ENCODE results near the gene FNDC1.
A peak's percentile ranks its signal among the peaks of the same experiment; 100 is the strongest.

Gene FNDC1

DNA sequence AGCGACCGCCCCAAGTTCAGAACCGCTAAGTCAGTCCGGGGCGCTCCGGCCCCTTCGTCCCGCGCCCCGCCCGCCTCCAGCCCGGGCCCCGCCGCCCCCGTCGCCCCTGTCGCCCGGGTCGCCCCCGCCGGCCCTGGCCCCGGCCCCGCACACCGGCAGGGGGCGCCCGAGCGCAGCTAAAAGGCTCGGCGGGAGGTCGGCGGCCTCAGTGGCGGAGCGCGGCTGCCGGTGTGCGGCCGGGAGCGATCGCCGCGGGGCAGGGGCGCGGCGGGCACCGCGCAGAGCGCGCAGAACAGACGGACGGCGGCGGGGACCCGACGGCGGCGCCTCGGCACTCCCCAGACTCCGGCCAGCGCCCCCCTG, at the start of gene FNDC1:
FNDC1 (plus strand) TSS at position 208 of the 363 bp plus-strand sequence. CDS start 197 bp downstream, outside the sequence.
- H3K36me3 ChIP-seq (ENCODE audit: control insufficient read depth, low read length): no peaks in the 10 kb centered on the region
- no peaks in the 10 kb centered on the region for H3K9me2 ChIP-seq (replicated peaks; ENCODE audit: control insufficient read depth, low read length)
- no peak for TF ChIP-seq EZH2phosphoT487 (IDR thresholded peaks at IDR 0.05; ENCODE audit: borderline replicate concordance, low read length)
- TF ChIP-seq, protein P1, sequence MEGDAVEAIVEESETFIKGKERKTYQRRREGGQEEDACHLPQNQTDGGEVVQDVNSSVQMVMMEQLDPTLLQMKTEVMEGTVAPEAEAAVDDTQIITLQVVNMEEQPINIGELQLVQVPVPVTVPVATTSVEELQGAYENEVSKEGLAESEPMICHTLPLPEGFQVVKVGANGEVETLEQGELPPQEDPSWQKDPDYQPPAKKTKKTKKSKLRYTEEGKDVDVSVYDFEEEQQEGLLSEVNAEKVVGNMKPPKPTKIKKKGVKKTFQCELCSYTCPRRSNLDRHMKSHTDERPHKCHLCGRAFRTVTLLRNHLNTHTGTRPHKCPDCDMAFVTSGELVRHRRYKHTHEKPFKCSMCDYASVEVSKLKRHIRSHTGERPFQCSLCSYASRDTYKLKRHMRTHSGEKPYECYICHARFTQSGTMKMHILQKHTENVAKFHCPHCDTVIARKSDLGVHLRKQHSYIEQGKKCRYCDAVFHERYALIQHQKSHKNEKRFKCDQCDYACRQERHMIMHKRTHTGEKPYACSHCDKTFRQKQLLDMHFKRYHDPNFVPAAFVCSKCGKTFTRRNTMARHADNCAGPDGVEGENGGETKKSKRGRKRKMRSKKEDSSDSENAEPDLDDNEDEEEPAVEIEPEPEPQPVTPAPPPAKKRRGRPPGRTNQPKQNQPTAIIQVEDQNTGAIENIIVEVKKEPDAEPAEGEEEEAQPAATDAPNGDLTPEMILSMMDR (IDR thresholded peaks at IDR 0.05; ENCODE audit: low read depth, low read length, poor library complexity, severe bottlenecking): no peak
- peaks cover 68% of the 10 kb centered on the region for H3K27me3 ChIP-seq (ENCODE audit: control insufficient read depth, low read length)
- H3K27ac ChIP-seq (ENCODE audit: low read depth, low read length): no peak within 1 kb of the TSS
- peaks cover 13% of the 10 kb centered on the region for H3K4me1 ChIP-seq (ENCODE audit: control insufficient read depth, low read length)
- H4K20me1 ChIP-seq (ENCODE audit: control insufficient read depth, insufficient read depth, low read depth, low read length): no peaks in the 10 kb centered on the region
- H3K4me3 ChIP-seq (ENCODE audit: low read length): peak within 1 kb of the TSS; percentile 65
- peak within 1 kb of the TSS; percentile 61 for H3K4me2 ChIP-seq (ENCODE audit: low read length)
- H3K79me2 ChIP-seq (ENCODE audit: control insufficient read depth, low read length): no peaks in the 10 kb centered on the region
- H3F3A ChIP-seq (ENCODE audit: control insufficient read depth, insufficient read depth): peaks cover 4% of the 10 kb centered on the region; the same call in 1 of the 2 replicates
- H3K9me3 ChIP-seq (ENCODE audit: control insufficient read depth, insufficient read depth, low read length): no peaks in the 10 kb centered on the region

DNA sequence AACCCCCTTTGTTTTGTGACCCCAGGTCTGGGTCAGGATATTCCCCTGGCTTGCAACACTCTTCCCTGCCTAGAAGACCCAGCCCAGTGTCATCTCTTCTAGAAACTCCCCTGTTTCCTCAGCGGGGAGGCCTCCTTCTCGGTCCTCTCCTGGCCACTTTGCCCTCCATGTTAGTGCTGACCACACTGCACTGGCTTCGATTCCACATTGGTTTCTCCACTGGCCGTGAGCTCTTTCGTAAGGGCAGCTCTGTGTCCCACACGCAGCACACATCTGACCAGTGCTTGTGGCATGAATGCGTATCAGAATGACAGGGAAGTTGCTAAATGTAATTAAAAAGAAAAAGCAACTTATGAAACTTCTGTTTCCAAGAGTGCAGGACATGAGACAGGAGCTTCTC, 49.4 kb upstream of the FNDC1 start:
- TF ChIP-seq EZH2phosphoT487 (IDR thresholded peaks at IDR 0.05; ENCODE audit: borderline replicate concordance, low read length): no peak
- TF ChIP-seq, protein P1 (IDR thresholded peaks at IDR 0.05; ENCODE audit: low read depth, low read length, poor library complexity, severe bottlenecking): no peak
- Histone ChIP-seq H3K79me2 (ENCODE audit: control insufficient read depth, low read length) (peaks cover 7% of the 10 kb centered on the region), H3K4me3 (ENCODE audit: low read length) (no peak overlapping the region), H3K4me1 (ENCODE audit: control insufficient read depth, low read length) (peaks cover 98% of the 10 kb centered on the region), H3F3A (ENCODE audit: control insufficient read depth, insufficient read depth) (peaks cover 25% of the 10 kb centered on the region), H3K4me2 (ENCODE audit: low read length) (peak overlapping the region; percentile 89; the same call in 1 of the 2 replicates), H3K27me3 (ENCODE audit: control insufficient read depth, low read length) (no peaks in the 10 kb centered on the region), H3K36me3 (ENCODE audit: control insufficient read depth, low read length) (no peaks in the 10 kb centered on the region), H3K27ac (ENCODE audit: low read depth, low read length) (peak overlapping the region; percentile 90), H3K9me2 (replicated peaks; ENCODE audit: control insufficient read depth, low read length) (no peaks in the 10 kb centered on the region), H4K20me1 (ENCODE audit: control insufficient read depth, insufficient read depth, low read depth, low read length) (no peaks in the 10 kb centered on the region), H3K9me3 (ENCODE audit: control insufficient read depth, insufficient read depth, low read length) (no peaks in the 10 kb centered on the region)

DNA sequence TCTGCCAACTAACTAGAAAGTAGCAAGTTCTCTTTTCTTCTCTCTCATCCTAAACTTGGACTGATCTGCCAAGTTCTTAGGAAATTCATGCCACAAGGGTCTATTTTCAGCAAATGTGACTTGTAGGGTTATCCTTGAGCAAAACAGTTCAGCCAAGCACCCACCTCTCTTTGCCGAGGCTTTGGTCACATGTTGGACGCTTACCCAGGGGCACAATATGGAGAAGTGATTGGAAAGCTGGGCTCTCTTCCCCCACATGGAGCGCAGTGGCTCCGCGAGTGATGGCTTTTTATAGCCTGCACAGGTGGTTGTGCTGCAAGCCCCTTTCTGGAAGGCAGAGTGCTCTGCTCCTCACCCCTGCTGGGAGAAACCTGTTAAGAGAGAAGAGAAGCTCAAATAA, 47.7 kb upstream of the FNDC1 start:
- H3K4me1 ChIP-seq (ENCODE audit: control insufficient read depth, low read length): peaks cover 98% of the 10 kb centered on the region

More for the DNA sequence above, 47.7 kb upstream of the FNDC1 start:
- Histone ChIP-seq H3K4me3 (ENCODE audit: low read length) (peak overlapping the region; percentile 10), H3K9me2 (replicated peaks; ENCODE audit: control insufficient read depth, low read length) (no peaks in the 10 kb centered on the region), H3K36me3 (ENCODE audit: control insufficient read depth, low read length) (no peaks in the 10 kb centered on the region), H3K27me3 (ENCODE audit: control insufficient read depth, low read length) (no peaks in the 10 kb centered on the region), H3K27ac (ENCODE audit: low read depth, low read length) (peak overlapping the region; percentile 24), H3K79me2 (ENCODE audit: control insufficient read depth, low read length) (no peaks in the 10 kb centered on the region), H4K20me1 (ENCODE audit: control insufficient read depth, insufficient read depth, low read depth, low read length) (no peaks in the 10 kb centered on the region), H3K4me2 (ENCODE audit: low read length) (peak overlapping the region; percentile 52), H3F3A (ENCODE audit: control insufficient read depth, insufficient read depth) (peaks cover 19% of the 10 kb centered on the region), H3K9me3 (ENCODE audit: control insufficient read depth, insufficient read depth, low read length) (no peaks in the 10 kb centered on the region)
- no peak for TF ChIP-seq EZH2phosphoT487 (IDR thresholded peaks at IDR 0.05; ENCODE audit: borderline replicate concordance, low read length)
- TF ChIP-seq, protein P1 (IDR thresholded peaks at IDR 0.05; ENCODE audit: low read depth, low read length, poor library complexity, severe bottlenecking): no peak
